Duodenal mucosa (tissue), 2 donors: ENCODE data around the gene CORO1C.
A peak's percentile ranks its signal among the peaks of the same experiment; 100 is the strongest.
"Not testable (repeated sequence)": the region's sequence is repeated elsewhere in the genome, so short reads cannot be mapped to it uniquely, and the experiment has no call there.

Experiments used
- H3K27ac ChIP-seq: one replicate; pipeline ENCODE4 v1.7.0; 2013; ENCODE audit warnings: low read depth, low read length
- H3K27me3 ChIP-seq, 2 donors: one replicate each; pipeline ENCODE4 v1.7.0; 2013; ENCODE audit warnings: low read length in 2 of 2, control low read depth in 1 of 2; ENCODE audit not compliant: insufficient read depth in 2 of 2, control insufficient read depth in 1 of 2
- H3K36me3 ChIP-seq, 2 donors: one replicate each; pipeline ENCODE4 v1.7.0; 2013; ENCODE audit warnings: low read length in 2 of 2, control low read depth in 1 of 2; ENCODE audit not compliant: insufficient read depth in 2 of 2, control insufficient read depth in 1 of 2
- H3K4me1 ChIP-seq, 2 donors: one replicate each; pipeline ENCODE4 v1.7.0; 2013; ENCODE audit warnings: low read length in 2 of 2, control low read depth in 1 of 2; ENCODE audit not compliant: insufficient read depth in 2 of 2, control insufficient read depth in 1 of 2
- H3K4me3 ChIP-seq, 2 donors: one replicate each; pipeline ENCODE4 v1.7.0; 2013; ENCODE audit warnings: low read length in 2 of 2, low read depth in 1 of 2
- H3K9ac ChIP-seq, 2 donors: one replicate each; pipeline ENCODE4 v1.7.0; 2013; ENCODE audit warnings: low read length in 2 of 2, low read depth in 1 of 2
- H3K9me3 ChIP-seq, 2 donors: one replicate each; pipeline ENCODE4 v1.7.0; 2013; ENCODE audit warnings: low read length in 2 of 2, control low read depth in 1 of 2; ENCODE audit not compliant: control insufficient read depth in 1 of 2

CORO1C gene

GRCh38 chr12:108635201-108635996, 95.9 kb downstream of the CORO1C start:
- Histone ChIP-seq H3K27ac (peak overlapping the region; percentile 33), H3K9ac (peak overlapping the region; percentile 10 to 41), H3K9me3 (no peaks in the 10 kb centered on the region), H3K27me3 (no peaks in the 10 kb centered on the region), H3K4me1 (peaks cover 8 to 31% of the 10 kb centered on the region in 2 donors), H3K36me3 (no peaks in the 10 kb centered on the region), H3K4me3 (peak overlapping the region in 1 of 2 donors; percentile 43)

- Histone ChIP-seq H3K4me1 (peaks cover 8 to 36% of the 10 kb centered on the region in 2 donors), H3K9ac (peak overlapping the region; percentile 44 to 64), H3K9me3 (no peaks in the 10 kb centered on the region), H3K36me3 (no peaks in the 10 kb centered on the region), H3K27ac (peak overlapping the region; percentile 62), H3K4me3 (peak overlapping the region; percentile 16 to 57), H3K27me3 (no peaks in the 10 kb centered on the region)
These were observed 97.0 kb downstream of the CORO1C start for GRCh38 chr12:108634341-108634751.

- peak within 1 kb of the TSS; percentile 55 to 57 for H3K4me3 ChIP-seq
- peak within 1 kb of the TSS; percentile 44 to 64 for H3K9ac ChIP-seq
- no peaks in the 10 kb centered on the region for H3K27me3 ChIP-seq
- H3K4me1 ChIP-seq = peaks cover 14 to 36% of the 10 kb centered on the region in 2 donors
- H3K9me3 ChIP-seq = no peaks in the 10 kb centered on the region
- peak within 1 kb of the TSS; percentile 64 for H3K27ac ChIP-seq
- H3K36me3 ChIP-seq = no peaks in the 10 kb centered on the region
These were observed 97.6 kb downstream of the CORO1C start, which contains the start of gene SELPLG for GRCh38 chr12:108633534-108634248. Gene SELPLG (minus strand): TSS chr12:108633894. CDS start chr12:108624307, 9,587 bp downstream.

- peaks cover 19 to 39% of the 10 kb centered on the region in 2 donors for H3K4me1 ChIP-seq
- peak overlapping the region; percentile 64 for H3K27ac ChIP-seq
- peak overlapping the region; percentile 44 to 64 for H3K9ac ChIP-seq
These were observed 98.2 kb downstream of the CORO1C start for GRCh38 chr12:108633081-108633533.

GRCh38 chr12:108631261-108631660, 100.1 kb downstream of the CORO1C start:
- not testable (repeated sequence) for H3K9me3 ChIP-seq, H3K27me3 ChIP-seq, H3K36me3 ChIP-seq, H3K27ac ChIP-seq
- H3K4me3 ChIP-seq = peak overlapping the region; percentile 41 to 53
- peak overlapping the region in 1 of 2 donors; percentile 36 for H3K9ac ChIP-seq
- peaks cover 19 to 47% of the 10 kb centered on the region in 2 donors for H3K4me1 ChIP-seq

More at GRCh38 chr12:108633081-108633533, 98.2 kb downstream of the CORO1C start:
- Histone ChIP-seq H3K27me3 (no peaks in the 10 kb centered on the region), H3K36me3 (no peaks in the 10 kb centered on the region), H3K9me3 (no peaks in the 10 kb centered on the region), H3K4me3 (peak overlapping the region; percentile 55 to 57)

GRCh38 chr12:108630481-108631207, 100.7 kb downstream of the CORO1C start:
- no peaks in the 10 kb centered on the region for H3K36me3 ChIP-seq
- peak overlapping the region in 1 of 2 donors; percentile 6 for H3K4me3 ChIP-seq
- H3K27ac ChIP-seq = no peak overlapping the region
- no peaks in the 10 kb centered on the region for H3K9me3 ChIP-seq
- no peaks in the 10 kb centered on the region for H3K27me3 ChIP-seq
- H3K9ac ChIP-seq = peak overlapping the region; percentile 7 to 18
- peaks cover 19 to 41% of the 10 kb centered on the region in 2 donors for H3K4me1 ChIP-seq

- H3K27ac ChIP-seq = no peak overlapping the region
- H3K4me3 ChIP-seq = peak overlapping the region in 1 of 2 donors; percentile 6
- no peaks in the 10 kb centered on the region for H3K27me3 ChIP-seq
- H3K9me3 ChIP-seq = no peaks in the 10 kb centered on the region
- no peaks in the 10 kb centered on the region for H3K36me3 ChIP-seq
- peaks cover 19 to 35% of the 10 kb centered on the region in 2 donors for H3K4me1 ChIP-seq
- H3K9ac ChIP-seq = peak overlapping the region; percentile 7 to 18
These were observed 101.4 kb downstream of the CORO1C start for GRCh38 chr12:108629824-108630476.

GRCh38 chr12:108629151-108629550, 102.2 kb downstream of the CORO1C start:
- peak overlapping the region in 1 of 2 donors; percentile 57 for H3K4me3 ChIP-seq
- H3K9ac ChIP-seq = peak overlapping the region in 1 of 2 donors; percentile 37
- peaks cover 14 to 29% of the 10 kb centered on the region in 2 donors for H3K4me1 ChIP-seq

GRCh38 chr12:108627134-108627920, 104.0 kb downstream of the CORO1C start:
- Histone ChIP-seq H3K36me3 (peaks cover 0 to 8% of the 10 kb centered on the region in 2 donors), H3K27ac (no peak overlapping the region)

More at GRCh38 chr12:108629151-108629550, 102.2 kb downstream of the CORO1C start:
- no peaks in the 10 kb centered on the region for H3K36me3 ChIP-seq
- H3K27ac ChIP-seq = peak overlapping the region; percentile 13
- H3K27me3 ChIP-seq = no peaks in the 10 kb centered on the region
- no peaks in the 10 kb centered on the region for H3K9me3 ChIP-seq

More at GRCh38 chr12:108627134-108627920, 104.0 kb downstream of the CORO1C start:
- H3K4me1 ChIP-seq = peaks cover 11 to 20% of the 10 kb centered on the region in 2 donors
- H3K9ac ChIP-seq = no peak overlapping the region
- H3K27me3 ChIP-seq = no peaks in the 10 kb centered on the region
- no peak overlapping the region for H3K4me3 ChIP-seq
- no peaks in the 10 kb centered on the region for H3K9me3 ChIP-seq
